ENCODE measurements around the gene MBD3.

Gene MBD3

GRCh38 chr19:1571358-1571757 lies 21.3 kb downstream of the MBD3 start:
- no peak for DNase-seq (ENCODE audit: low read depth in 2 of 2)

GRCh38 chr19:1570836-1571235 lies 21.8 kb downstream of the MBD3 start:
- no peak for DNase-seq (ENCODE audit: low read depth in 2 of 2)

GRCh38 chr19:1569997-1570396 lies 22.7 kb downstream of the MBD3 start:
- no peak for DNase-seq (ENCODE audit: low read depth in 2 of 2)

- DNase-seq (ENCODE audit: low read depth in 2 of 2): peak; percentile 50 to 66
Observed at GRCh38 chr19:1568320-1569019, 24.2 kb downstream of the MBD3 start, which contains the start of gene MEX3D. MEX3D (minus strand) TSS chr19:1568325; CDS start chr19:1568058, 267 bp downstream.

- no peak for DNase-seq (ENCODE audit: low read depth in 2 of 2)
Observed at GRCh38 chr19:1567848-1568227, 24.8 kb downstream of the MBD3 start.

- DNase-seq (ENCODE audit: low read depth in 2 of 2): no peak
Observed at GRCh38 chr19:1567116-1567847, 25.4 kb downstream of the MBD3 start.

- no peak for DNase-seq (ENCODE audit: low read depth in 2 of 2)
Observed at GRCh38 chr19:1566392-1567115, 26.1 kb downstream of the MBD3 start.

GRCh38 chr19:1563251-1563650 lies 29.4 kb downstream of the MBD3 start:
- DNase-seq (ENCODE audit: low read depth in 2 of 2): no peak

GRCh38 chr19:1561236-1561842 lies 31.3 kb downstream of the MBD3 start:
- no peak for DNase-seq (ENCODE audit: low read depth in 2 of 2)

- no peak for DNase-seq (ENCODE audit: low read depth in 2 of 2)
Observed at GRCh38 chr19:1560286-1560882, 32.3 kb downstream of the MBD3 start.

- DNase-seq (ENCODE audit: low read depth in 2 of 2): no peak
Observed at GRCh38 chr19:1558552-1558951, 34.1 kb downstream of the MBD3 start.

GRCh38 chr19:1556390-1557070 lies 36.1 kb downstream of the MBD3 start:
- DNase-seq (ENCODE audit: low read depth in 2 of 2): no peak

GRCh38 chr19:1555487-1556389 lies 36.9 kb downstream of the MBD3 start:
- no peak for DNase-seq (ENCODE audit: low read depth in 2 of 2)

GRCh38 chr19:1554968-1555367 lies 37.7 kb downstream of the MBD3 start:
- DNase-seq (ENCODE audit: low read depth in 2 of 2): no peak

GRCh38 chr19:1553415-1553814 lies 39.2 kb downstream of the MBD3 start:
- no peak for DNase-seq (ENCODE audit: low read depth in 2 of 2)

- DNase-seq (ENCODE audit: low read depth in 2 of 2): no peak
Observed at GRCh38 chr19:1551068-1552040, 41.3 kb downstream of the MBD3 start.

GRCh38 chr19:1549332-1549945 lies 43.2 kb downstream of the MBD3 start:
- no peak for DNase-seq (ENCODE audit: low read depth in 2 of 2)

- no peak for DNase-seq (ENCODE audit: low read depth in 2 of 2)
Observed at GRCh38 chr19:1540365-1540925, 52.2 kb downstream of the MBD3 start.

Measured in stimulated activated CD8-positive, alpha-beta memory T cell treated with anti-CD3 and anti-CD28 coated beads, Interleukin-15, amount 100 ng/mL, for 4 hours (primary cell).